Progenitor cell of endocrine pancreas (in vitro differentiated cells): Measurements from ENCODE around the gene CPNE6. TPM values are rescaled to one million over a fixed set of nuclear protein-coding genes. Genes with fewer than 3 reads are reported as not detected.
"Not testable (repeated sequence)": the region's sequence is repeated elsewhere in the genome, so short reads cannot be mapped to it uniquely, and the experiment has no call there.

Experiments used
- DNase-seq: peaks from one replicate; pipeline ENCODE4 v3.0.0; 2021; ENCODE audit warnings: low spot score; ENCODE audit not compliant: unreplicated experiment
- H3K27ac Mint-ChIP-seq: 2 replicates; pipeline ENCODE4 v1.8.0; 2021; ENCODE audit warnings: mild to moderate bottlenecking, moderate library complexity, mixed read lengths
- H3K27me3 Mint-ChIP-seq: 2 replicates; pipeline ENCODE4 v1.8.0; 2021; ENCODE audit warnings: mixed read lengths
- H3K36me3 Mint-ChIP-seq: 2 replicates; pipeline ENCODE4 v1.8.0; 2022; ENCODE audit warnings: mixed read lengths; ENCODE audit not compliant: insufficient read depth
- H3K4me1 Mint-ChIP-seq: 2 replicates; pipeline ENCODE4 v1.8.0; 2021; ENCODE audit warnings: low read depth, mixed read lengths
- H3K4me3 Mint-ChIP-seq: 2 replicates; pipeline ENCODE4 v1.8.0; 2021; ENCODE audit warnings: low read depth, mild to moderate bottlenecking, moderate library complexity, mixed read lengths
- H3K9me3 Mint-ChIP-seq: 2 replicates; pipeline ENCODE4 v1.8.0; 2021; ENCODE audit warnings: low read depth, mixed read lengths
- CTCF ChIP-seq: fragments of 200-600 bp; sonication (generic); IDR thresholded peaks from one replicate; pipeline ENCODE4 v1.5.0; 2021; ENCODE audit warnings: antibody characterized with exemption, mild to moderate bottlenecking; ENCODE audit not compliant: unreplicated experiment
- total RNA-seq: library from RNA; stranded (reverse); gene quantifications from 2 replicates; pipeline ENCODE4 v1.2.1, GENCODE V29; 2021

CPNE6 gene
- total RNA-seq, 1 donor from 2014 or later: not detected

- Mint-ChIP-seq H3K4me3 (no peak overlapping the region), H3K4me1 (no peaks in the 10 kb centered on the region), H3K36me3 (no peaks in the 10 kb centered on the region), H3K27ac (no peak overlapping the region), H3K27me3 (no peaks in the 10 kb centered on the region), H3K9me3 (no peaks in the 10 kb centered on the region)
- no peak for DNase-seq
- TF ChIP-seq CTCF: no peak
These were observed 28.6 kb upstream of the CPNE6 start for GRCh38 chr14:24042746-24043145.

- not testable (repeated sequence) for H3K36me3 Mint-ChIP-seq, H3K4me3 Mint-ChIP-seq, DNase-seq, H3K27ac Mint-ChIP-seq, H3K9me3 Mint-ChIP-seq
- H3K4me1 Mint-ChIP-seq: peaks cover 12% of the 10 kb centered on the region
- peaks cover 19% of the 10 kb centered on the region for H3K27me3 Mint-ChIP-seq
These were observed 22.4 kb upstream of the CPNE6 start for GRCh38 chr14:24049002-24049401.

- DNase-seq, H3K36me3 Mint-ChIP-seq, H3K27ac Mint-ChIP-seq, H3K9me3 Mint-ChIP-seq: not testable (repeated sequence)
- H3K27me3 Mint-ChIP-seq: peaks cover 19% of the 10 kb centered on the region
- peaks cover 12% of the 10 kb centered on the region for H3K4me1 Mint-ChIP-seq
- H3K4me3 Mint-ChIP-seq: peak overlapping the region; percentile 70
These were observed 20.6 kb upstream of the CPNE6 start for GRCh38 chr14:24050753-24051152.

GRCh38 chr14:24051176-24051788 is 20.1 kb upstream of the CPNE6 start:
- TF ChIP-seq CTCF: no peak
- H3K4me1 Mint-ChIP-seq: peaks cover 12% of the 10 kb centered on the region
- H3K27me3 Mint-ChIP-seq: peaks cover 19% of the 10 kb centered on the region
- no peaks in the 10 kb centered on the region for H3K36me3 Mint-ChIP-seq
- no peak for DNase-seq
- peak overlapping the region; percentile 88 for H3K27ac Mint-ChIP-seq
- no peaks in the 10 kb centered on the region for H3K9me3 Mint-ChIP-seq
- H3K4me3 Mint-ChIP-seq: peak overlapping the region; percentile 70

- peak; percentile 61 for DNase-seq
- peak within 1 kb of the TSS; percentile 71 for H3K4me3 Mint-ChIP-seq
- H3K4me1 Mint-ChIP-seq: peaks cover 12% of the 10 kb centered on the region
- H3K27me3 Mint-ChIP-seq: peaks cover 19% of the 10 kb centered on the region
- H3K9me3 Mint-ChIP-seq: no peaks in the 10 kb centered on the region
- H3K27ac Mint-ChIP-seq: peak within 1 kb of the TSS; percentile 88
- no peak for TF ChIP-seq CTCF
- H3K36me3 Mint-ChIP-seq: no peaks in the 10 kb centered on the region
These were observed 19.3 kb upstream of the CPNE6 start, which contains the start of gene CARMIL3 for GRCh38 chr14:24051789-24052655. Gene CARMIL3 (plus strand): TSS chr14:24052009. CDS start chr14:24052154, 145 bp downstream.

- Mint-ChIP-seq H3K27me3 (peaks cover 19% of the 10 kb centered on the region), H3K27ac (no peak overlapping the region), H3K4me3 (peak overlapping the region; percentile 71), H3K36me3 (no peaks in the 10 kb centered on the region), H3K9me3 (no peaks in the 10 kb centered on the region), H3K4me1 (peaks cover 12% of the 10 kb centered on the region)
- DNase-seq: no peak
- TF ChIP-seq CTCF: no peak
These were observed 18.5 kb upstream of the CPNE6 start for GRCh38 chr14:24052656-24053547.
